ENCODE results near the gene LHX1. TPM values are rescaled to one million over a fixed set of nuclear protein-coding genes. Genes with fewer than 3 reads are reported as not detected.

The LHX1 gene
- polyA plus RNA-seq, 3 donors = not detected

DNA sequence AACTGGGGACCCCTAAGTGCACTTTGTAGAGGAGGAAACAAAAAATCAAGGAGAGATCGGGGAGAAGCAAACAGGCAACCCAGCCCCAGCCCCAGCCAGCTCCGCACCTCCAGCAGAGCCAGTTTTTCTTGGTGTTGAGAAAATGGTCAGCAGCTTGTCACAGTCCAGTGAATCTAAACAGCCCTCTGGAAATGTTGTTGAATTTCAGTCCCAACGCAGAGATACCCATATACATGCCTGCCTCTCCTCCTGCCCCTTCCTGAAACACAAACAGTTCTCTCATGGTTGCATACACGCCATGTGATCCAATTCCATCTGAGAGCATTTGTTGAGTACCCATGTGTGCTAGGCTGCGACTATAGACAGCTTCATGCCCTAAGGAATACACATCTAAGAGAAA is 42.4 kb upstream of the LHX1 start:
- no peak overlapping the region for H3K4me2 ChIP-seq (replicated peaks; ENCODE audit: extremely low read depth, low read length, poor library complexity, severe bottlenecking)
- H3K4me3 ChIP-seq (replicated peaks in 1 of 3; ENCODE audit: low read depth in 2 of 3, low read length in 3 of 3) = no peak overlapping the region
- Mint-ChIP-seq H3K27ac (peak overlapping the region in 1 of 7 donors; percentile 26), H3K27me3 (ENCODE audit: low read depth in 3 of 3) (peaks cover 13 to 24% (median 14%) of the 10 kb centered on the region in 3 donors), H3K9me3 (peaks cover 0 to 2% (median 0%) of the 10 kb centered on the region in 7 donors), H3K4me1 (no peaks in the 10 kb centered on the region), H3K4me3 (no peak overlapping the region), H3K36me3 (no peaks in the 10 kb centered on the region)
- H3K9ac ChIP-seq (ENCODE audit: insufficient read depth, low read length, poor library complexity, severe bottlenecking) = no peak overlapping the region
- H3K27ac ChIP-seq (ENCODE audit: low read depth in 1 of 2, low read length in 2 of 2) = no peak overlapping the region
- no peak for DNase-seq
- H3K27me3 ChIP-seq (ENCODE audit: control insufficient read depth in 2 of 2, insufficient read depth in 2 of 2, low read length in 2 of 2) = peaks cover 0 to 3% of the 10 kb centered on the region in 2 donors
- H2AFZ ChIP-seq (ENCODE audit: insufficient read depth, low read depth, low read length, poor library complexity, severe bottlenecking) = no peak overlapping the region
- H3K4me1 ChIP-seq (ENCODE audit: control insufficient read depth in 1 of 2, insufficient read depth in 2 of 2, low read length in 2 of 2) = no peaks in the 10 kb centered on the region
- no peaks in the 10 kb centered on the region for H4K20me1 ChIP-seq (ENCODE audit: insufficient read depth, low read length)
- TF ChIP-seq, protein P1, sequence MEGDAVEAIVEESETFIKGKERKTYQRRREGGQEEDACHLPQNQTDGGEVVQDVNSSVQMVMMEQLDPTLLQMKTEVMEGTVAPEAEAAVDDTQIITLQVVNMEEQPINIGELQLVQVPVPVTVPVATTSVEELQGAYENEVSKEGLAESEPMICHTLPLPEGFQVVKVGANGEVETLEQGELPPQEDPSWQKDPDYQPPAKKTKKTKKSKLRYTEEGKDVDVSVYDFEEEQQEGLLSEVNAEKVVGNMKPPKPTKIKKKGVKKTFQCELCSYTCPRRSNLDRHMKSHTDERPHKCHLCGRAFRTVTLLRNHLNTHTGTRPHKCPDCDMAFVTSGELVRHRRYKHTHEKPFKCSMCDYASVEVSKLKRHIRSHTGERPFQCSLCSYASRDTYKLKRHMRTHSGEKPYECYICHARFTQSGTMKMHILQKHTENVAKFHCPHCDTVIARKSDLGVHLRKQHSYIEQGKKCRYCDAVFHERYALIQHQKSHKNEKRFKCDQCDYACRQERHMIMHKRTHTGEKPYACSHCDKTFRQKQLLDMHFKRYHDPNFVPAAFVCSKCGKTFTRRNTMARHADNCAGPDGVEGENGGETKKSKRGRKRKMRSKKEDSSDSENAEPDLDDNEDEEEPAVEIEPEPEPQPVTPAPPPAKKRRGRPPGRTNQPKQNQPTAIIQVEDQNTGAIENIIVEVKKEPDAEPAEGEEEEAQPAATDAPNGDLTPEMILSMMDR (IDR thresholded peaks at IDR 0.05) = no peak
- no peaks in the 10 kb centered on the region for H3K79me2 ChIP-seq (ENCODE audit: insufficient read depth, low read length)
- intact Hi-C loops (cut with micrococcal nuclease) = no loop called here
- WGBS (ENCODE audit: insufficient coverage) = 100% methylated on average over 1 of the region's 5 CpGs
- no peaks in the 10 kb centered on the region for H3K36me3 ChIP-seq (replicated peaks in 1 of 2; ENCODE audit: control insufficient read depth in 1 of 2, insufficient read depth in 2 of 2, low read length in 2 of 2)
- H3K9me3 ChIP-seq (replicated peaks in 1 of 2; ENCODE audit: control insufficient read depth in 1 of 2, insufficient read depth in 1 of 2, low read length in 2 of 2) = no peaks in the 10 kb centered on the region

- WGBS (ENCODE audit: insufficient coverage) = 84% methylated on average over 5 of the region's 7 CpGs
- H3K4me3 Mint-ChIP-seq = no peak overlapping the region
- Histone ChIP-seq H4K20me1 (ENCODE audit: insufficient read depth, low read length) (no peaks in the 10 kb centered on the region), H3K9ac (ENCODE audit: insufficient read depth, low read length, poor library complexity, severe bottlenecking) (no peak overlapping the region), H3K27me3 (ENCODE audit: control insufficient read depth in 2 of 2, insufficient read depth in 2 of 2, low read length in 2 of 2) (peaks cover 0 to 3% of the 10 kb centered on the region in 2 donors), H3K4me2 (replicated peaks; ENCODE audit: extremely low read depth, low read length, poor library complexity, severe bottlenecking) (no peak overlapping the region), H3K9me3 (replicated peaks in 1 of 2; ENCODE audit: control insufficient read depth in 1 of 2, insufficient read depth in 1 of 2, low read length in 2 of 2) (no peaks in the 10 kb centered on the region), H2AFZ (ENCODE audit: insufficient read depth, low read depth, low read length, poor library complexity, severe bottlenecking) (no peak overlapping the region), H3K79me2 (ENCODE audit: insufficient read depth, low read length) (no peaks in the 10 kb centered on the region), H3K36me3 (replicated peaks in 1 of 2; ENCODE audit: control insufficient read depth in 1 of 2, insufficient read depth in 2 of 2, low read length in 2 of 2) (no peaks in the 10 kb centered on the region), H3K4me3 (replicated peaks in 1 of 3; ENCODE audit: low read depth in 2 of 3, low read length in 3 of 3) (no peak overlapping the region), H3K27ac (ENCODE audit: low read depth in 1 of 2, low read length in 2 of 2) (no peak overlapping the region), H3K4me1 (ENCODE audit: control insufficient read depth in 1 of 2, insufficient read depth in 2 of 2, low read length in 2 of 2) (no peaks in the 10 kb centered on the region)
- TF ChIP-seq, protein P1 (IDR thresholded peaks at IDR 0.05) = no peak
- peaks cover 7 to 22% (median 18%) of the 10 kb centered on the region in 3 donors for H3K27me3 Mint-ChIP-seq (ENCODE audit: low read depth in 3 of 3)
- DNase-seq = no peak
- H3K4me1 Mint-ChIP-seq = no peaks in the 10 kb centered on the region
- H3K27ac Mint-ChIP-seq = no peak overlapping the region
- intact Hi-C loops (cut with micrococcal nuclease) = no loop called here
- H3K36me3 Mint-ChIP-seq = no peaks in the 10 kb centered on the region
- H3K9me3 Mint-ChIP-seq = peaks cover 0 to 2% (median 0%) of the 10 kb centered on the region in 7 donors
Measured at GRCh38 chr17:36899250-36900159, 37.8 kb upstream of the LHX1 start.
